PC-9 (cell line): Measurements from ENCODE around the gene VPS37B. TPM values are rescaled to one million over a fixed set of nuclear protein-coding genes. Genes with fewer than 3 reads are reported as not detected.

ENCODE experiments used
- BruUV-seq: library from RNA; stranded (reverse); fragments of 400-500 nt; replicated peaks from 2 replicates; lab custom pipeline; 2021; lab: Mats Ljungman, UMichigan
- CTCF ChIA-PET: fragments of 300-600 bp; sonication (Branson Sonifier 250); formaldehyde crosslinking; loops from one replicate; lab custom pipeline; 2022; ENCODE audit warnings: antibody characterized with exemption; lab: Charles Lee
- POLR2A ChIA-PET: fragments of 300-600 bp; sonication (Branson Sonifier 250); formaldehyde crosslinking; loops from one replicate; lab custom pipeline; 2022; ENCODE audit warnings: antibody characterized with exemption; ENCODE audit not compliant: unreplicated experiment; lab: Charles Lee
- DNase-seq, 2 experiments: peaks; one replicate each; pipeline versions ENCODE4 v3.0.0 to v3.0.0-alpha.2; 2015 to 2022; ENCODE audit warnings: mixed read lengths in 1 of 2
- H2AFZ ChIP-seq: fragments of 200-600 bp; sonication (generic); 2 replicates; pipeline ENCODE4 v1.8.1; 2017; ENCODE audit warnings: antibody characterized with exemption
- H3F3A ChIP-seq: fragments of 200-600 bp; sonication (generic); 2 replicates; pipeline ENCODE4 v1.8.1; 2017; ENCODE audit warnings: antibody characterized with exemption, mild to moderate bottlenecking, low read depth; ENCODE audit not compliant: insufficient read depth
- H3K27ac ChIP-seq: fragments of 200-600 bp; sonication (generic); 2 replicates; pipeline ENCODE4 v1.6.1; 2016; ENCODE audit warnings: mixed run types
- H3K27me3 ChIP-seq: fragments of 200-600 bp; sonication (generic); 2 replicates; pipeline ENCODE4 v1.6.1; 2016; ENCODE audit warnings: low read depth, mixed run types; ENCODE audit not compliant: insufficient read depth
- H3K36me3 ChIP-seq: fragments of 200-600 bp; sonication (generic); 2 replicates; pipeline ENCODE4 v1.6.1; 2016; ENCODE audit warnings: low read depth, mixed run types
- H3K4me1 ChIP-seq: fragments of 200-600 bp; sonication (generic); replicated peaks from 2 replicates; pipeline ENCODE4 v1.6.1; 2016; ENCODE audit warnings: mixed run types; ENCODE audit not compliant: insufficient read depth
- H3K4me2 ChIP-seq: fragments of 200-600 bp; sonication (generic); 2 replicates; pipeline ENCODE4 v1.6.1; 2017; ENCODE audit warnings: mixed run types
- H3K4me3 ChIP-seq: fragments of 200-600 bp; sonication (generic); 2 replicates; pipeline ENCODE4 v1.6.1; 2016; ENCODE audit warnings: mixed run types
- H3K79me2 ChIP-seq: fragments of 200-600 bp; sonication (generic); 2 replicates; pipeline ENCODE4 v1.6.1; 2017; ENCODE audit warnings: low read depth, mixed run types
- H3K9me2 ChIP-seq: fragments of 200-600 bp; sonication (generic); 2 replicates; pipeline ENCODE4 v1.8.1; 2017; ENCODE audit warnings: mild to moderate bottlenecking; ENCODE audit not compliant: insufficient read depth
- H3K9me3 ChIP-seq: fragments of 200-600 bp; sonication (generic); 2 replicates; pipeline ENCODE4 v1.8.1; 2016; ENCODE audit warnings: low read depth; ENCODE audit not compliant: insufficient read depth
- H4K20me1 ChIP-seq: fragments of 200-600 bp; sonication (generic); 2 replicates; pipeline ENCODE4 v1.8.1; 2017; ENCODE audit not compliant: insufficient read depth
- EZH2 ChIP-seq: fragments of 200-600 bp; sonication (generic); IDR thresholded peaks from 2 replicates; pipeline ENCODE4 v1.8.0; 2017; ENCODE audit warnings: antibody characterized with exemption, low read depth
- intact Hi-C: fragments of 100-400 bp; cut with micrococcal nuclease; formaldehyde crosslinking; loops from one replicate; pipeline ENCODE4 v1.10.0; 2022; ENCODE audit not compliant: unreplicated experiment
- total RNA-seq: library from RNA; stranded (reverse); gene quantifications from 2 replicates; pipeline ENCODE4 v1.2.3, GENCODE V29; 2021
- TF ChIP-seq, protein P1 (sequence below): fragments of 200-600 bp; sonication (generic); conservative IDR thresholded peaks from 2 replicates; pipeline ENCODE4 v1.6.1; 2017; ENCODE audit warnings: mixed run types, antibody characterized with exemption, mild to moderate bottlenecking, moderate library complexity

The VPS37B gene
- total RNA-seq, 1 experiment from 2014 or later: 51.4 TPM

GRCh38 chr12:122875590-122876220 is 20.2 kb downstream of the VPS37B start:
- peaks cover 11% of the 10 kb centered on the region; the same call in 1 of the 2 replicates for H3K36me3 ChIP-seq
- H3K4me3 ChIP-seq: no peak overlapping the region
- H3K9me2 ChIP-seq: no peaks in the 10 kb centered on the region
- peaks cover 82% of the 10 kb centered on the region for H4K20me1 ChIP-seq
- intact Hi-C loops: no loop called here
- TF ChIP-seq, protein P1, sequence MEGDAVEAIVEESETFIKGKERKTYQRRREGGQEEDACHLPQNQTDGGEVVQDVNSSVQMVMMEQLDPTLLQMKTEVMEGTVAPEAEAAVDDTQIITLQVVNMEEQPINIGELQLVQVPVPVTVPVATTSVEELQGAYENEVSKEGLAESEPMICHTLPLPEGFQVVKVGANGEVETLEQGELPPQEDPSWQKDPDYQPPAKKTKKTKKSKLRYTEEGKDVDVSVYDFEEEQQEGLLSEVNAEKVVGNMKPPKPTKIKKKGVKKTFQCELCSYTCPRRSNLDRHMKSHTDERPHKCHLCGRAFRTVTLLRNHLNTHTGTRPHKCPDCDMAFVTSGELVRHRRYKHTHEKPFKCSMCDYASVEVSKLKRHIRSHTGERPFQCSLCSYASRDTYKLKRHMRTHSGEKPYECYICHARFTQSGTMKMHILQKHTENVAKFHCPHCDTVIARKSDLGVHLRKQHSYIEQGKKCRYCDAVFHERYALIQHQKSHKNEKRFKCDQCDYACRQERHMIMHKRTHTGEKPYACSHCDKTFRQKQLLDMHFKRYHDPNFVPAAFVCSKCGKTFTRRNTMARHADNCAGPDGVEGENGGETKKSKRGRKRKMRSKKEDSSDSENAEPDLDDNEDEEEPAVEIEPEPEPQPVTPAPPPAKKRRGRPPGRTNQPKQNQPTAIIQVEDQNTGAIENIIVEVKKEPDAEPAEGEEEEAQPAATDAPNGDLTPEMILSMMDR: no peak
- TF ChIP-seq EZH2: no peak
- no peaks in the 10 kb centered on the region for H3K4me1 ChIP-seq
- no peak overlapping the region for H2AFZ ChIP-seq
- peaks cover 100% of the 10 kb centered on the region for H3K79me2 ChIP-seq
- no peak overlapping the region for H3K4me2 ChIP-seq
- POLR2A ChIA-PET: no interaction called here
- no peaks in the 10 kb centered on the region for H3K9me3 ChIP-seq
- H3F3A ChIP-seq: peaks cover 36% of the 10 kb centered on the region; the same call in 1 of the 2 replicates
- H3K27me3 ChIP-seq: no peaks in the 10 kb centered on the region
- BruUV-seq: no TSS peak
- CTCF ChIA-PET: interaction anchor here (1.3 kb wide), 1 partner anchor 15 kb away, joined by 3 read pairs; no protein-coding TSS in a partner anchor
- peak in 1 of 2 experiments; percentile 8 for DNase-seq
- H3K27ac ChIP-seq: no peak overlapping the region

DNA sequence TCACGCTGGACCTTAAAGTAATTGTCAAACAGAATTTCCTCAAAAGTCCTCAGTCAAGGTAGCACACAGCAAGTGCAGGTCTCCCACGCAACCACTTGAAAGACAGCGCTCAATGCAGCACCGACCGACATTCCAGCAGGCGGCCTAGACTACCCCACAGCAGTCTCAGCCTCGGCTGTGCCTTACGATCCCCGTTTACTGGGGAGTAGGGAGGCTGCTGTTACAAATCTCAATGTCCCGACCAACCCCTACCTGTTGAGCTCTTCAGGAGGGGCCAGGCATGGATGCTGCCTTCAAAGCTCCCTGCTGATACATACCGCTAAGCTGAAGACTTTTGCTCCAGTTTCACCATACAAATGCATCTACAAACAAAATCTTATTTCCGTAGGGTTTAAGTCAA is 21.8 kb downstream of the VPS37B start:
- no peak for TF ChIP-seq EZH2
- TF ChIP-seq, protein P1: no peak
- H3K79me2 ChIP-seq: peaks cover 84% of the 10 kb centered on the region
- H3K36me3 ChIP-seq: peaks cover 8% of the 10 kb centered on the region; the same call in 1 of the 2 replicates
- no peaks in the 10 kb centered on the region for H3K9me2 ChIP-seq
- no peak overlapping the region for H3K4me3 ChIP-seq
- CTCF ChIA-PET: interaction anchor here (1.3 kb wide), 1 partner anchor 14 kb away, joined by 3 read pairs; no protein-coding TSS in a partner anchor
- no peak overlapping the region for H3K4me2 ChIP-seq
- no peaks in the 10 kb centered on the region for H3K27me3 ChIP-seq
- POLR2A ChIA-PET: interaction anchor here (0.6 kb wide), 1 partner anchor 15 kb away, joined by 3 read pairs; no protein-coding TSS in a partner anchor
- intact Hi-C loops: no loop called here
- H3K9me3 ChIP-seq: no peaks in the 10 kb centered on the region
- peaks cover 36% of the 10 kb centered on the region; the same call in 1 of the 2 replicates for H3F3A ChIP-seq
- no peak overlapping the region for H3K27ac ChIP-seq
- BruUV-seq: no TSS peak
- peaks cover 71% of the 10 kb centered on the region for H4K20me1 ChIP-seq
- no peak overlapping the region for H2AFZ ChIP-seq
- DNase-seq: no peak
- no peaks in the 10 kb centered on the region for H3K4me1 ChIP-seq

- POLR2A ChIA-PET: interaction anchor here (0.6 kb wide), 1 partner anchor 15 kb away, joined by 3 read pairs; no protein-coding TSS in a partner anchor
- H4K20me1 ChIP-seq: peaks cover 71% of the 10 kb centered on the region
- no peak overlapping the region for H3K27ac ChIP-seq
These were observed 22.4 kb downstream of the VPS37B start for GRCh38 chr12:122873540-122873939.

More at GRCh38 chr12:122873540-122873939, 22.4 kb downstream of the VPS37B start:
- Histone ChIP-seq H2AFZ (no peak overlapping the region), H3K36me3 (peaks cover 14% of the 10 kb centered on the region; the same call in 1 of the 2 replicates), H3K79me2 (peaks cover 78% of the 10 kb centered on the region), H3K4me2 (no peak overlapping the region), H3K4me1 (no peaks in the 10 kb centered on the region), H3F3A (peaks cover 35% of the 10 kb centered on the region; the same call in 1 of the 2 replicates), H3K9me2 (no peaks in the 10 kb centered on the region), H3K27me3 (no peaks in the 10 kb centered on the region), H3K9me3 (no peaks in the 10 kb centered on the region), H3K4me3 (no peak overlapping the region)
- intact Hi-C loops: no loop called here
- CTCF ChIA-PET: no interaction called here
- DNase-seq: no peak
- TF ChIP-seq EZH2: no peak
- TF ChIP-seq, protein P1: no peak
- BruUV-seq: no TSS peak
